C4-2B (cell line): ENCODE measurements around the gene TRPV4.
"Not testable (repeated sequence)": the region's sequence is repeated elsewhere in the genome, so short reads cannot be mapped to it uniquely, and the experiment has no call there.

Source experiments
- H3K27ac ChIP-seq: fragments of 450-650 bp; 2 replicates; pipeline ENCODE4 v1.5.1; 2017
- ZFX ChIP-seq: fragments of 450-650 bp; IDR thresholded peaks from 2 replicates; pipeline ENCODE4 v1.6.1; 2017
- TF ChIP-seq, protein P1 (sequence below): fragments of 450-650 bp; conservative IDR thresholded peaks from 2 replicates; pipeline ENCODE4 v1.5.1; 2017; ENCODE audit warnings: mild to moderate bottlenecking

Gene TRPV4

DNA sequence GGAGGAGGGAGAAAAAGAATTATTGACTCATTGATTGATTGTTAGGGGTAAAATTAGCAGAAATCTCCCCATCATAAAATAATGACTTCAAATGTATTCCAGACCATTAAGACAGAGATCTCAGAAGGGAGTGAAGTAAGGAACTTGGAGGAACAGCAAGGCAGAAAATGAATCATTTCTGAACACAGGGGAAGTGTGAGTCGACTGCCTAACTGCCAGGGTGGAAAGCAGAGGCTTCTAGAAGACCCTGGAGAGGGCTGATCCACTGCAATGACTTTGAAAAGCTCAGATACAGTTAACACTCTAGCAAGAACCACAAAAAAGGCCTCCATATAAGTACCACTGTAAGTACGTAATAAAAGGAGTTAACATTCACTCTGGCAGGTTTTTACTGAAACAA, 37.5 kb upstream of the TRPV4 start:
- TF ChIP-seq, protein P1, sequence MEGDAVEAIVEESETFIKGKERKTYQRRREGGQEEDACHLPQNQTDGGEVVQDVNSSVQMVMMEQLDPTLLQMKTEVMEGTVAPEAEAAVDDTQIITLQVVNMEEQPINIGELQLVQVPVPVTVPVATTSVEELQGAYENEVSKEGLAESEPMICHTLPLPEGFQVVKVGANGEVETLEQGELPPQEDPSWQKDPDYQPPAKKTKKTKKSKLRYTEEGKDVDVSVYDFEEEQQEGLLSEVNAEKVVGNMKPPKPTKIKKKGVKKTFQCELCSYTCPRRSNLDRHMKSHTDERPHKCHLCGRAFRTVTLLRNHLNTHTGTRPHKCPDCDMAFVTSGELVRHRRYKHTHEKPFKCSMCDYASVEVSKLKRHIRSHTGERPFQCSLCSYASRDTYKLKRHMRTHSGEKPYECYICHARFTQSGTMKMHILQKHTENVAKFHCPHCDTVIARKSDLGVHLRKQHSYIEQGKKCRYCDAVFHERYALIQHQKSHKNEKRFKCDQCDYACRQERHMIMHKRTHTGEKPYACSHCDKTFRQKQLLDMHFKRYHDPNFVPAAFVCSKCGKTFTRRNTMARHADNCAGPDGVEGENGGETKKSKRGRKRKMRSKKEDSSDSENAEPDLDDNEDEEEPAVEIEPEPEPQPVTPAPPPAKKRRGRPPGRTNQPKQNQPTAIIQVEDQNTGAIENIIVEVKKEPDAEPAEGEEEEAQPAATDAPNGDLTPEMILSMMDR = no peak
- no peak for TF ChIP-seq ZFX
- H3K27ac ChIP-seq = no peak overlapping the region

DNA sequence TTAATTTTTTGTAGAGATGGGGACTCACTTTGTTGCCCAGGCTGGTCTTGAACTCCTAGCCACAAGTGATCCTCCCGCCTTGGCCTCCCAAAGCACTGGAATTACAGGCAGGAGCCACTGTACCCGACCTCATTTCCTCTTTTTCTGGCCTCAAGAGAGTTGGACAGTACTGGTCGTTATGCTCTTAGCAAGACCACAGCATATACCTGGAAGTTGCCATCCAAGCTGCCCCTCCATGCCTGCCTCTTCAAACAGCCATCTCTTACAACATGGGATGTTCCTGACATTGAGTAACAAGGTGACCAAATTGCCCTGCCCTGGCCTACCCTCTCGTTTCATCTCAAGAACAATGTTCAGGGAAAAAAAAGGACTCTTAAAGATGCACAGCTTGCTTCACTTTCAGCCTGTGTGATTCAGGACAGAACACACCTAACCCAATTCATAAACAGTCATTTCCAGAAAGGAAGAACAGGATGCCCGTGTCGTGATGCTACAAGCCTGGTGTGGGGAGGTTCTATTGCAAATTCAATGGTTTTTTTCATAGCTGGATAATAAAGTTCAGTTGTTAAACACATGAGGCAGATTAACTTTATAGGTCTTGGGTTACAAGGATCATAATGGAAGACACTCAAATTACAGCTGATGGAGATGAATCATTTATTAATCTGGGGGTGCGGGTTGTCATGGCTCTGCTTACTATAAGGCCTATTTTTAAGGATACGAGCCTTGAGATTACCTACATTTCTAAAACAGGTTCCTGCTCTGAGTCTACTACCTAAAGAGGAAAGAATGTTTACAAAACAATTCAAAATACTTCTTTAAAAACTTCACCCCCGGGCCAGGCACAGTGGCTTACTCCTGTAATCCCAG, 35.2 kb upstream of the TRPV4 start:
- TF ChIP-seq, protein P1 = no peak
- no peak for TF ChIP-seq ZFX
- H3K27ac ChIP-seq = no peak overlapping the region

DNA sequence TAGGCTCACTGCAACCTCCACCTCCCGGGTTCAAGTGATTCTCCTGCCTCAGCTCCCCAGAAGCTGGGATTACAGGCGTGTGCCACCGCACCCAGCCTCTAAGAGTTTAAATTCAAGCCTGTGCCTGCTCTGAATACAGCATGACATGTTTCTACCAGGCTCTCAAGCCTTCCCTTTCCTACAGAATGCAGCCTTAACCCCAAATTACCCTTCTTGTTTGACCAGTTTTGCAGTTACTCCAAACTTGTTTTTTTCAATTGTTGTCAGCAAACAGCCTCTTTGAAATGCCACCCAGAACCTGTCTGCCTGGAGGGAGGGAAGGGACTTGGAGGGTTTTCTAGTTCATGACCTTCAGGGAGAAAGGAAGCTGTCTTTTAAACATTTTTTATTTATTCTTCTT, 31.7 kb upstream of the TRPV4 start:
- peak overlapping the region; percentile 76 for H3K27ac ChIP-seq
- TF ChIP-seq ZFX = no peak
- TF ChIP-seq, protein P1 = no peak

DNA sequence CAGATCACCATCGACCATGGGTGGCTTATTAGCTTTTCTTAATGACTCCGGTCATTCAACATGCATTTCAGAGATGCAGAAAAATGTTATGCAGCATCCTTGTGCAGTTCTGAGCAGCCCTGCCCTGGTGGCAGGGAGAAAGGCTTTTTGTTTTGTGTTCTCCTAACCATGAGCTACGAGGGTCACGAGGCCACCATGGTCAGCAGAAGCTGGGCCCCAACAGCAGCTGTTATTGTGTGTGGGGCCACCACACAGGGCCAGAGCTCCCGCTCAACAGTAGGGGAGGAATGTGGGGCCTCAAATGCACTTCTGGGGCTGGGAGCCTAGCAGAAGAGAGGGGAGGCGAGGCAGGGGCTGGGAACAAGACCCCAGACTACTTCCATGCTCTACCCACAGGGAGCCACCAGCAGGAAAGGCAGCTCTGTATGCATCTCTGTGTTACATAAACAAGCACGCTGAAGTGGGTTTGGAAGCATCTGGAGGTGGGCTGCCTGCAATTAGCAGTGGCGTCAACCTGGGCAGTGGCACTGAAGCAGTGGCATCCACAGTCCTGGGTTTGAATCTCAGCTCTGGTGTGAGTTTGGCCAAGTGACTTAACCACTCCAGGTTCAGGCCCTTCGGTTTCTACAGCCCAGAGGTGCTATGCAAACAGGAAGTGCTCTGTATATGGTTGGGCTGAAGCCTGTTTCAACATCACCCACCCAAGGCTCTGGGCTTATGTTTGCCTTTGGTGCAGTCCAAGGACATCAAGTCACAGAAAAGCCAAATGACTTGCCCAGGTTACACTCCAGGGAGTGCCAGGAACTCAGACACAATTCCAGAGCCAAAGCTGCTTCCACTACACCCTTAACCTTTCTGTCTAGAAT, 30.9 kb upstream of the TRPV4 start:
- peak overlapping the region; percentile 76 for H3K27ac ChIP-seq
- no peak for TF ChIP-seq ZFX
- TF ChIP-seq, protein P1 = no peak

DNA sequence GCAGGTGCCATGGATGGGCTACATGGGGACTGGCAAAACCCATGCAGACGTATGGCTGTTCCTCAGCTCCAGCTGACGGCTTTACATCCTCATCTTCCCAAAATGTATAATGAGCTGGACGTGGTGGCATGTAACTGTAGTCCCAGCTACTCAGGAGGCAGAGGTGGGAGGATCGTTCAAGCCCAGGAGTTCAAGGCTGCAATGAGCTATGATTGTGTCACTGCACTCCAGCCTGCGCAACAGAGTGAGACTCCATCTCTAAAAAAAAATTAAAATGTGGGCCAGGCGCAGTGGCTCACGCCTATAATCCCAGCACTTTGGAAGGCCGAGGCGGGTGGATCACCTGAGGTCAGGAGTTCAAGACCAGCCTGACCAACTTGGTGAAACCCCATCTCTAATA, 29.3 kb upstream of the TRPV4 start:
- not testable (repeated sequence) for H3K27ac ChIP-seq

DNA sequence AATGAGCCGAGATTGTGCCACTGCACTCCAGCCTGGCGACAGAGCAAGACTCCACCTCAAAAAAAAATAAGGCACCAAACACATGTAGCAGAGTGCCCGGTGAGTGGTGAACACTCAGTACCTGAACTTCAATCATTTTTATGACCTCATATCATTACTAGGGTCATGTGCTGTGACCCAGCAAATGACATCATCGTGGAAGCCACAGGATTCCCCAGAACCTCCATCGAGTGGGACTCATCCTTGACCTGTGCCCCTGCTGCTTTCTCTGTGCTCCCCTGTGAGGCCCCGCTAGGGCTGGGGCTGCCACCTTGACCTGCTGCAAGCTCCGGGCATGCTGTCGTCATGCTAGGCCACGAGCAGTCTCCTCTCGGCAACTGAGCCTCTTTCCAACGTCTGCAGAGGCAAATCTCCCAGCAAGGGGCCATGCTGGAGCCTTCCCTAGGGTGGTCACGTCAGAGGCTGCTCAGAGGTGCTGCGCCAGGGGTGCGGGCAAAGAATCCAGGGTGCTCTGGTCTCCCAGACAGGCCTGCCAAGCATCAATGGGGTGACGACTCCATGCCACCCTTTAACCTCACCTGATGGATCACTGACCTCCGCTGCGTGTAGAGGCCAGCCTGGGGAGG, 28.6 kb upstream of the TRPV4 start:
- no peak overlapping the region; the same call in 1 of the 2 replicates for H3K27ac ChIP-seq
- TF ChIP-seq ZFX = no peak
- TF ChIP-seq, protein P1 = no peak

DNA sequence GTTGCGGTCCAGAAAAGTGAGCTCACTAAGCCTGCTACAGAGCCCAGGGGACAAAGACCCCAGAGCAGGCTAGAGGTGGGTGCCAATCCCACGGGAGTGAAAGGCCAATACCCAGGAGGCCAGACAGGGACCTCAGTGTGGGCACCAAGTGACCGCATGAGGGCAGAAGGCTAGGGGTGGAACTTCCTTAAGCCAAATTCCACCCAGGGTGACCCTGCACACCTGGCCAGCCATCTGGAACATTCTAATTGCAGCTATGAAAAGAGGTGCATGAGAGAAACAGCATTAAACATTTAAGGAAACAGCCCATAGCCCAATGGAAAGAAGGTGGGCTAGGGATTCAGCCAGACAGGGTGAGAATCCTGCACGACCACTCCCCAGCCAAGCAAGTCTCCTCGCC, 27.8 kb upstream of the TRPV4 start:
- TF ChIP-seq, protein P1 = no peak
- TF ChIP-seq ZFX = no peak
- no peak overlapping the region for H3K27ac ChIP-seq
